ENCODE results near the gene ADCK2. TPM values are rescaled to one million over a fixed set of nuclear protein-coding genes. Genes with fewer than 3 reads are reported as not detected.

ADCK2 gene
- total RNA-seq, 1 donor from 2014 or later: 7.8 TPM

- H3K27ac Mint-ChIP-seq: no peak overlapping the region
- peak; percentile 31 for DNase-seq (ENCODE audit: low spot score)
Measured at GRCh38 chr7:140645166-140645900, 27.4 kb upstream of the ADCK2 start.

GRCh38 chr7:140646931-140647647, 25.7 kb upstream of the ADCK2 start:
- H3K36me3 Mint-ChIP-seq: no peaks in the 10 kb centered on the region
- H2AFZ ChIP-seq (replicated peaks): peak overlapping the region; percentile 54

More at GRCh38 chr7:140645166-140645900, 27.4 kb upstream of the ADCK2 start:
- Histone ChIP-seq H2AFZ (replicated peaks) (no peak overlapping the region), H3K27ac (no peak overlapping the region), H3K4me3 (no peak overlapping the region), H3K9me3 (ENCODE audit: low read depth) (no peaks in the 10 kb centered on the region), H3F3A (ENCODE audit: low read depth) (peaks cover 27% of the 10 kb centered on the region), H3K9ac (no peak overlapping the region), H3K27me3 (peaks cover 19% of the 10 kb centered on the region), H3K4me1 (peaks cover 14% of the 10 kb centered on the region), H3K36me3 (no peaks in the 10 kb centered on the region), H3K4me2 (no peak overlapping the region), H4K20me1 (ENCODE audit: low read depth) (no peaks in the 10 kb centered on the region), H3K79me2 (ENCODE audit: low read depth) (no peaks in the 10 kb centered on the region)
- Mint-ChIP-seq H3K4me3 (no peak overlapping the region), H3K9me3 (no peaks in the 10 kb centered on the region), H3K36me3 (no peaks in the 10 kb centered on the region), H3K27me3 (ENCODE audit: insufficient read depth, low read depth) (peaks cover 9% of the 10 kb centered on the region), H3K4me1 (peaks cover 39% of the 10 kb centered on the region)
- TF ChIP-seq CTCF (IDR thresholded peaks at IDR 0.05) (peak; percentile 56), EZH2 (IDR thresholded peaks at IDR 0.05) (no peak)

GRCh38 chr7:140649556-140650205, 23.1 kb upstream of the ADCK2 start:
- Histone ChIP-seq H4K20me1 (ENCODE audit: low read depth) (no peaks in the 10 kb centered on the region), H2AFZ (replicated peaks) (no peak overlapping the region), H3K27ac (no peak overlapping the region), H3K4me1 (peaks cover 8% of the 10 kb centered on the region), H3K4me2 (no peak overlapping the region), H3K27me3 (no peaks in the 10 kb centered on the region), H3K9me3 (ENCODE audit: low read depth) (no peaks in the 10 kb centered on the region), H3F3A (ENCODE audit: low read depth) (peaks cover 12% of the 10 kb centered on the region), H3K79me2 (ENCODE audit: low read depth) (no peaks in the 10 kb centered on the region), H3K4me3 (no peak overlapping the region), H3K36me3 (no peaks in the 10 kb centered on the region), H3K9ac (no peak overlapping the region)
- Mint-ChIP-seq H3K27me3 (ENCODE audit: insufficient read depth, low read depth) (peaks cover 5% of the 10 kb centered on the region), H3K27ac (peak overlapping the region; percentile 67), H3K9me3 (no peaks in the 10 kb centered on the region), H3K4me3 (no peak overlapping the region), H3K4me1 (peaks cover 22% of the 10 kb centered on the region), H3K36me3 (no peaks in the 10 kb centered on the region)
- TF ChIP-seq EZH2 (IDR thresholded peaks at IDR 0.05): no peak
- TF ChIP-seq CTCF (IDR thresholded peaks at IDR 0.05): no peak
- TF ChIP-seq EZH2phosphoT487 (IDR thresholded peaks at IDR 0.05): no peak
- no peak for DNase-seq (ENCODE audit: low spot score)

More at GRCh38 chr7:140646931-140647647, 25.7 kb upstream of the ADCK2 start:
- Histone ChIP-seq H3K4me2 (peak overlapping the region; percentile 9), H3K27me3 (peaks cover 8% of the 10 kb centered on the region), H3K9me3 (ENCODE audit: low read depth) (no peaks in the 10 kb centered on the region), H3F3A (ENCODE audit: low read depth) (peaks cover 17% of the 10 kb centered on the region), H3K9ac (no peak overlapping the region), H3K4me1 (peaks cover 8% of the 10 kb centered on the region), H3K4me3 (no peak overlapping the region), H3K79me2 (ENCODE audit: low read depth) (no peaks in the 10 kb centered on the region), H3K36me3 (no peaks in the 10 kb centered on the region), H3K27ac (no peak overlapping the region), H4K20me1 (ENCODE audit: low read depth) (no peaks in the 10 kb centered on the region)
- H3K9me3 Mint-ChIP-seq: no peaks in the 10 kb centered on the region
- peak overlapping the region; percentile 65 for H3K27ac Mint-ChIP-seq
- peaks cover 29% of the 10 kb centered on the region for H3K4me1 Mint-ChIP-seq
- peak overlapping the region; percentile 19 for H3K4me3 Mint-ChIP-seq
- DNase-seq (ENCODE audit: low spot score): peak; percentile 82
- TF ChIP-seq EZH2 (IDR thresholded peaks at IDR 0.05): no peak
- TF ChIP-seq EZH2phosphoT487 (IDR thresholded peaks at IDR 0.05): no peak
- peak; percentile 71 for TF ChIP-seq CTCF (IDR thresholded peaks at IDR 0.05)
- peaks cover 6% of the 10 kb centered on the region for H3K27me3 Mint-ChIP-seq (ENCODE audit: insufficient read depth, low read depth)

Data from neural progenitor cell (in vitro differentiated cells).